GM11168 (cell line): ENCODE data around the gene RO60.

ENCODE experiments used
- in situ Hi-C: fragments of 300-500 bp; cut with MboI; formaldehyde crosslinking; loops from one replicate; pipeline ENCODE4 v1.12.0; 2022; ENCODE audit warnings: low sequenced_read_pairs; ENCODE audit not compliant: unreplicated experiment

Gene RO60

DNA sequence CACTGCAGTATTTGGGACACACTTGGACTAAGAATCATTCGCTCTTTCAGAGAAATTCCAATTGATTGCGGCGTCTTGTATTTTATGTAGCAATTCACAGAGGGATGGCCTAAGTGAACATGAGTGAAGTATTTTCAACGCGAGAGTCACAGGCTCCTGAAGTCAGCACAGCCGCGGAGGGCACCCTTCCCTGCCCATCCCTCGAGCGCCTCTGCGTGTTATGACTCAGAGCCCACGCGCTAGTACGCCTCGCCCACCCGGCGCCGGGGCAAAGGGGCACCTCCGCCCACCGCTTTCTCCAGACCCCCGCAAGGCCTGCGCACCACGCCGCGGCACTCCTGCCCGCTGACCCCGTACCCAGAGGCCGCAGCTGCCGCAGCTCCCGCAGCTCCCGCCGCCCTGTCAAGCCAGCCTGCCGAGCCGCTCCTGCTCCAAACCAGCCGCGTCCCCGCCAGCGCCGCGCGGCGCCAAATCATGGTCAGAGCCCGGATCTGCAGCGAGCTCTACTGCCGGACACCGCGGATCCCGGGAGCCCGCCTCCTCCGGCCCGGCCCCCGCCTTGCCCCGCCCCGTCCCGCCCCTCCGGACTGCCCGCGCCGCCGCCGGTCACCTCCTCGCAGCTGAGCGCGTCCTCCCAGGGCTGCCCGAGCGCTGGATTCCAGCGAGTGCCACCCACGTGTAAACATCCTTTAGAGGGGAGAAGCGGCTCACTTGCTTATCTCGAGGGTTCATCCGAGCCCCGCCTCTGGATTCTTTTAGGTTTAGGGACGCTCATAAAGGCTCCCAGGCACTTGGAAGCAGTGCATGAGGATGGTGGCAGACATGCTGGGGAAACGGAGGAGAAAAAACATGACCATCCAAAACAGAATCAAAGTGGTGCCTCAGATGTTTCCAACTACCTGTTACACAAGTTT is 45.8 kb downstream of the RO60 start, which contains the start of gene GLRX2:
Gene GLRX2 (minus strand): TSS at position 508 of the 914 bp plus-strand sequence. CDS start 32 bp downstream, at position 476.
- in situ Hi-C loops, result no loop called here

- in situ Hi-C loops, result no loop called here
Measured at GRCh38 chr1:193105821-193106177, 46.4 kb downstream of the RO60 start.

DNA sequence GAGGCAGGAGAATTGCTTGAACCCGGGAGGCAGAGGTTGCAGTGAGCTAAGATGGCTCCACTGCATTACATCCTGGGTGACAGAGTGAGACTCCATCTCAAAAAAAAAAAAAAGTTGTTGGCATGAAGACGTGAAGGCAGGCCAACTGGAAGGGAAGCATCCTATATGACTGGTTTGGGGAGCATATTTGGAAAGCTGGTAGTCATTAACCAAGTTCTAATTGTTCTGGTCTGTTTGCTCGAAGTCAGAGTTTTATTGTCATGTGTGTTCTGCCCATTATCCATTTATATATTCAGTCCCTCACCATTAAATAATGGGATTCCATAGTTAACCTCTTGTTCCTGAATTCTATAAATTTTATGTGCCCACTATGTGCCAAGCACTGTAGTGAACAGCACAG is 49.1 kb downstream of the RO60 start:
- in situ Hi-C loops, result no loop called here
